Measurements from ENCODE around the gene RNF212B. TPM values are rescaled to one million over a fixed set of nuclear protein-coding genes. Genes with fewer than 3 reads are reported as not detected.
A peak's percentile ranks its signal among the peaks of the same experiment; 100 is the strongest.

The RNF212B gene
- total and polyA plus RNA-seq, 2 of the 13 experiments (the other 11 are each of a cell fraction or from before 2014, with no cell fraction given) = 0.05 TPM; not detected in 1

- H3K9me3 ChIP-seq (ENCODE audit: low read length) = no peaks in the 10 kb centered on the region
- peak within 1 kb of the TSS; percentile 96 for H3K4me2 ChIP-seq (ENCODE audit: low read depth, low read length)
- H3K9ac ChIP-seq (ENCODE audit: insufficient read depth, low read depth, low read length) = peak within 1 kb of the TSS; percentile 82
- 3% methylated on average over 51 of the region's 81 CpGs for WGBS (ENCODE audit: low lambda C conversion rate)
- H3K36me3 ChIP-seq (replicated peaks in 1 of 2; ENCODE audit: control insufficient read depth in 1 of 2, insufficient read depth in 2 of 2, low read length in 2 of 2) = peaks cover 3% of the 10 kb centered on the region in 2 experiments; a peak in 2 of 5 replicates
- H3K4me3 ChIP-seq (replicated peaks in 1 of 3; ENCODE audit: insufficient read depth in 1 of 3, low read depth in 2 of 3, low read length in 3 of 3) = peak within 1 kb of the TSS; percentile 61 to 88 (median 67)
- FAIRE-seq = no peak
- peak; percentile 84 for DNase-seq (ENCODE audit: low spot score)
- peaks cover 13% of the 10 kb centered on the region for H3K79me2 ChIP-seq (ENCODE audit: insufficient read depth, low read length)
- H3K27me3 ChIP-seq (ENCODE audit: control insufficient read depth in 1 of 2, insufficient read depth in 2 of 2, low read length in 2 of 2) = no peaks in the 10 kb centered on the region; a peak in 1 of 5 replicates
- peaks cover 60% of the 10 kb centered on the region for H3K4me1 ChIP-seq (ENCODE audit: insufficient read depth, low read length)
- peak within 1 kb of the TSS; percentile 6 for H2AFZ ChIP-seq (ENCODE audit: low read length)
- in situ Hi-C loops (cut with HindIII; ENCODE audit: extremely low pct_ligation_motif_present, low pct_unique_long_range_greater_than_20kb) = loop anchor here (25.0 kb wide), 1 partner anchor 835 kb away; the partner anchor contains the start of genes EMC9, FITM1, PSME1 and PSME2
- ChIA-PET POLR2A (interaction anchor here (0.6 to 18.7 kb wide), 41 partner anchors 8 to 1792 kb away, joined by 3 to 1053 read pairs (median 5); partner anchors contain the start of genes ACIN1, AJUBA, AP1G2 and C14orf119), CTCF (ENCODE audit: low intra/inter-chr PET ratio, low total read pairs) (interaction anchor here (2.3 kb wide), 1 partner anchor 37 kb away, joined by 12 read pairs; no protein-coding TSS in a partner anchor)
- peak within 1 kb of the TSS; percentile 91 for H3K27ac ChIP-seq (ENCODE audit: extremely low read length, insufficient read depth, low read length)
- BruUV-seq (replicated peaks) = no TSS peak
- intact Hi-C loops (cut with micrococcal nuclease; ENCODE audit: unreplicated experiment) = loop anchor here (10.0 kb wide), 3 partner anchors 318 to 992 kb away; partner anchors contain the start of genes AJUBA, DCAF11, DHRS1 and NOP9
- H4K20me1 ChIP-seq (ENCODE audit: insufficient read depth, low read length) = no peaks in the 10 kb centered on the region
- ATAC-seq = peak; percentile 57
- TF ChIP-seq ZFAT (CRISPR knock-in tag; conservative IDR thresholded peaks at IDR 0.05) = peak; percentile 29; the same call in 1 of the 2 replicates
- 0 out of 2 replicates have a peak, but pooled peaks have one; percentile 54 for TF ChIP-seq ZNF276 (CRISPR knock-in tag; IDR thresholded peaks at IDR 0.05; ENCODE audit: low read depth)
- TF ChIP-seq SALL1 (CRISPR knock-in tag; IDR thresholded peaks at IDR 0.05) = peak; percentile 86; the same call in 1 of the 2 replicates
- TF ChIP-seq AKAP8 (CRISPR knock-in tag; IDR thresholded peaks at IDR 0.05) = peak; percentile 83; the same call in 1 of the 2 replicates
- TF ChIP-seq MED13 (CRISPR knock-in tag; IDR thresholded peaks at IDR 0.05) = peak; percentile 83; the same call in 1 of the 2 replicates
- TF ChIP-seq ZNF138 (CRISPR knock-in tag; IDR thresholded peaks at IDR 0.05; ENCODE audit: low read depth) = peak; percentile 96
- peak; percentile 94 for TF ChIP-seq KIAA2018 (CRISPR knock-in tag; IDR thresholded peaks at IDR 0.05; ENCODE audit: borderline replicate concordance)
- TF ChIP-seq ZBTB38 (CRISPR knock-in tag; IDR thresholded peaks at IDR 0.05) = peak; percentile 66
Observed at GRCh38 chr14:23302290-23303225, 64.8 kb downstream of the RNF212B start, which contains the start of gene PPP1R3E. Gene PPP1R3E, minus strand, starts transcription at chr14:23302859. Its CDS starts 283 bp downstream, at chr14:23302576.

Measured in HepG2 (cell line).